ENCODE measurements around the gene DHRS2. TPM values are rescaled to one million over a fixed set of nuclear protein-coding genes. Genes with fewer than 3 reads are reported as not detected.

The DHRS2 gene
- total RNA-seq, 3 donors from 2014 or later, result 0.26 to 0.34 TPM; not detected in 1

GRCh38 chr14:23645504-23645811 is 9.3 kb downstream of the DHRS2 start:
- Histone ChIP-seq H3K4me1 (ENCODE audit: low read depth) (peaks cover 4% of the 10 kb centered on the region), H3K9me3 (no peaks in the 10 kb centered on the region), H3K36me3 (ENCODE audit: low read depth) (no peaks in the 10 kb centered on the region), H3K4me3 (no peak overlapping the region)
- no peak for TF ChIP-seq CTCF (IDR thresholded peaks at IDR 0.05)
- ATAC-seq (no peak), DNase-seq (no peak)
- intact Hi-C loops (cut with DNase I, micrococcal nuclease), result no loop called here

- TF ChIP-seq CTCF (IDR thresholded peaks at IDR 0.05), result no peak
- ATAC-seq, result no peak
Observed at GRCh38 chr14:23645812-23646647, 9.9 kb downstream of the DHRS2 start.

GRCh38 chr14:23646648-23647549 is 10.7 kb downstream of the DHRS2 start:
- TF ChIP-seq CTCF (IDR thresholded peaks at IDR 0.05), result no peak
- Histone ChIP-seq H3K9me3 (no peaks in the 10 kb centered on the region), H3K4me1 (ENCODE audit: low read depth) (peaks cover 4% of the 10 kb centered on the region), H3K36me3 (ENCODE audit: low read depth) (no peaks in the 10 kb centered on the region), H3K4me3 (no peak overlapping the region)
- no peak for ATAC-seq
- intact Hi-C loops (cut with DNase I, micrococcal nuclease), result no loop called here
- no peak for DNase-seq

More at GRCh38 chr14:23645812-23646647, 9.9 kb downstream of the DHRS2 start:
- H3K36me3 ChIP-seq (ENCODE audit: low read depth), result no peaks in the 10 kb centered on the region
- no peak for DNase-seq
- no peak overlapping the region for H3K4me3 ChIP-seq
- peaks cover 4% of the 10 kb centered on the region for H3K4me1 ChIP-seq (ENCODE audit: low read depth)
- H3K9me3 ChIP-seq, result no peaks in the 10 kb centered on the region
- intact Hi-C loops (cut with DNase I, micrococcal nuclease), result no loop called here

- no peak for TF ChIP-seq CTCF (IDR thresholded peaks at IDR 0.05)
- Histone ChIP-seq H3K4me3 (no peak overlapping the region), H3K36me3 (ENCODE audit: low read depth) (no peaks in the 10 kb centered on the region), H3K9me3 (no peaks in the 10 kb centered on the region), H3K4me1 (ENCODE audit: low read depth) (no peaks in the 10 kb centered on the region)
- no peak for ATAC-seq
- intact Hi-C loops (cut with DNase I, micrococcal nuclease), result no loop called here
- DNase-seq, result no peak
Observed at GRCh38 chr14:23647619-23648018, 11.5 kb downstream of the DHRS2 start.

- ATAC-seq (no peak), DNase-seq (no peak)
- TF ChIP-seq CTCF (IDR thresholded peaks at IDR 0.05), result no peak
- H3K9me3 ChIP-seq, result no peaks in the 10 kb centered on the region
- no peaks in the 10 kb centered on the region for H3K36me3 ChIP-seq (ENCODE audit: low read depth)
- H3K4me1 ChIP-seq (ENCODE audit: low read depth), result no peaks in the 10 kb centered on the region
- intact Hi-C loops (cut with DNase I, micrococcal nuclease), result no loop called here
- no peak overlapping the region for H3K4me3 ChIP-seq
Observed at GRCh38 chr14:23648764-23649460, 12.7 kb downstream of the DHRS2 start.
